ENCODE measurements around the gene NR2F1-AS1. TPM values are rescaled to one million over a fixed set of nuclear protein-coding genes. Genes with fewer than 3 reads are reported as not detected.
"Not testable (repeated sequence)": the region's sequence is repeated elsewhere in the genome, so short reads cannot be mapped to it uniquely, and the experiment has no call there.

NR2F1-AS1 gene
- total RNA-seq, 1 experiment from 2014 or later: 1.7 TPM

- H4K20me1 ChIP-seq (ENCODE audit: insufficient read depth, low read depth, low read length): no peaks in the 10 kb centered on the region
- 0 out of 2 replicates have a peak, but pooled peaks cover 2% of the 10 kb centered on the region for H3K27me3 ChIP-seq (ENCODE audit: low read length)
- no peak overlapping the region for H3K4me2 ChIP-seq (ENCODE audit: low read depth, low read length, poor library complexity, severe bottlenecking)
- H3K27ac ChIP-seq (ENCODE audit: low read length): no peak overlapping the region
- no peak overlapping the region for H2AFZ ChIP-seq (ENCODE audit: low read length)
- H3K9me2 ChIP-seq (replicated peaks; ENCODE audit: insufficient read depth, low read length): no peaks in the 10 kb centered on the region
- no peaks in the 10 kb centered on the region for H3K4me1 ChIP-seq (ENCODE audit: low read length)
- H3K9ac ChIP-seq (ENCODE audit: low read length): no peak overlapping the region
- H3K4me3 ChIP-seq (ENCODE audit: low read length): no peak overlapping the region
- no peaks in the 10 kb centered on the region for H3K79me2 ChIP-seq (ENCODE audit: low read length)
- DNase-seq: no peak
- no peaks in the 10 kb centered on the region for H3K36me3 ChIP-seq (ENCODE audit: insufficient read depth, low read length)
- no peaks in the 10 kb centered on the region for H3K9me3 ChIP-seq (ENCODE audit: low read length)
Measured at GRCh38 chr5:93403141-93403928, 177.7 kb downstream of the NR2F1-AS1 start.

DNA sequence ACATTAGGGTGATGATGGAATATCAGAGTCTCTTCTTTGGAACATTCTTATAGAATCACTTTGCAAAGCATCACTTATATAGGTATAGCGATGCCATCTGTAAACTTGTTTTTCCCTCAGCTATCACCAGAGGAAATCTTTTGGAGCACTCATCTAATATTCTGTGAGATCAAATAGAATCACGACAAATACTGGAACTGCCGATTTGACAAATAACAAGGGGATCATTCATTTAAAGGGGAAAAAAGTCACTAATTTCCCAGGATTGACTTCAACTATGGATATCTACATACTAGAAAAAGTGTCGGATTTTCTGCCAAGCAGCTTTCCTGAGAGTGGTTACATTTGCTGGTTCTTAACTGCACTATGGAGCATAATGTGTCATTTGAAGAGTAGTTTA, 178.6 kb downstream of the NR2F1-AS1 start:
- no peaks in the 10 kb centered on the region for H3K79me2 ChIP-seq (ENCODE audit: low read length)
- H2AFZ ChIP-seq (ENCODE audit: low read length): no peak overlapping the region
- H3K4me1 ChIP-seq (ENCODE audit: low read length): no peaks in the 10 kb centered on the region
- no peak overlapping the region for H3K4me3 ChIP-seq (ENCODE audit: low read length)
- no peaks in the 10 kb centered on the region for H3K36me3 ChIP-seq (ENCODE audit: insufficient read depth, low read length)
- DNase-seq: no peak
- 0 out of 2 replicates have a peak, but pooled peaks cover 2% of the 10 kb centered on the region for H3K27me3 ChIP-seq (ENCODE audit: low read length)
- no peaks in the 10 kb centered on the region for H4K20me1 ChIP-seq (ENCODE audit: insufficient read depth, low read depth, low read length)
- peaks cover 5% of the 10 kb centered on the region; the same call in 1 of the 2 replicates for H3K9me3 ChIP-seq (ENCODE audit: low read length)
- H3K9me2 ChIP-seq (replicated peaks; ENCODE audit: insufficient read depth, low read length): no peaks in the 10 kb centered on the region
- H3K27ac ChIP-seq (ENCODE audit: low read length): no peak overlapping the region
- H3K9ac ChIP-seq (ENCODE audit: low read length): no peak overlapping the region
- no peak overlapping the region for H3K4me2 ChIP-seq (ENCODE audit: low read depth, low read length, poor library complexity, severe bottlenecking)

DNA sequence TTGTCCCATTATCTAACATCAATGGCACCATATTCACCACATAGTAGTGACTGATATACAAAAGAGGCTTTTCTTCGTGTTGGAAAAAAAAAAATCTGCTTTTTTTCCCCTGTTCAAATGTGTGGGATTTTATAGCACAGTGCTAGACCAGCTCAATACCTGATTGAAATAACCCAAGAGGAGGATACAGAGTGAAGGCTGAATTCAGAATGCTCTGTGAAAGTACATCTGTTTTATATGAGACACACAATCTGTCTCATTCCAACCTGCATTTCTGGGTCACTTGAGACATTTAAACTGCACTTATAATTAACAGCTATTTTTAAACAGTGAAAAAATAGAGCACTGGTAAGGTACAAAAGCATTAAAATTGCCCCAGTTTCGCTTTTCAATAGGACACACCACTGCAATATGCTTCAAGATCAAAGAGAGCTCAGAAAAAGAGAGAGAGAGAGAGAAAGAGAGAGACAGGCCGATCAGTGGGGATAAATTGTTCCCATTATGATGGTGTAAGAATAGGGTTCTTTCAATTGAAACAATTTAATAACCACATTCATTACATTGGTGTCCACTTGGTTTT, 179.3 kb downstream of the NR2F1-AS1 start:
- Histone ChIP-seq H4K20me1 (ENCODE audit: insufficient read depth, low read depth, low read length) (no peaks in the 10 kb centered on the region), H3K27ac (ENCODE audit: low read length) (no peak overlapping the region), H3K36me3 (ENCODE audit: insufficient read depth, low read length) (no peaks in the 10 kb centered on the region), H3K9ac (ENCODE audit: low read length) (no peak overlapping the region), H3K4me1 (ENCODE audit: low read length) (no peaks in the 10 kb centered on the region), H3K9me2 (replicated peaks; ENCODE audit: insufficient read depth, low read length) (no peaks in the 10 kb centered on the region), H3K79me2 (ENCODE audit: low read length) (no peaks in the 10 kb centered on the region), H3K27me3 (ENCODE audit: low read length) (0 out of 2 replicates have a peak, but pooled peaks cover 2% of the 10 kb centered on the region), H2AFZ (ENCODE audit: low read length) (no peak overlapping the region), H3K4me3 (ENCODE audit: low read length) (no peak overlapping the region), H3K4me2 (ENCODE audit: low read depth, low read length, poor library complexity, severe bottlenecking) (no peak overlapping the region), H3K9me3 (ENCODE audit: low read length) (peaks cover 8% of the 10 kb centered on the region)
- DNase-seq: no peak

- Histone ChIP-seq H3K27ac (ENCODE audit: low read length) (no peak overlapping the region), H3K4me2 (ENCODE audit: low read depth, low read length, poor library complexity, severe bottlenecking) (no peak overlapping the region), H3K4me3 (ENCODE audit: low read length) (no peak overlapping the region), H3K9me2 (replicated peaks; ENCODE audit: insufficient read depth, low read length) (no peaks in the 10 kb centered on the region), H3K36me3 (ENCODE audit: insufficient read depth, low read length) (no peaks in the 10 kb centered on the region), H3K4me1 (ENCODE audit: low read length) (no peaks in the 10 kb centered on the region), H2AFZ (ENCODE audit: low read length) (no peak overlapping the region), H3K27me3 (ENCODE audit: low read length) (0 out of 2 replicates have a peak, but pooled peaks cover 2% of the 10 kb centered on the region), H3K9me3 (ENCODE audit: low read length) (peaks cover 8% of the 10 kb centered on the region), H4K20me1 (ENCODE audit: insufficient read depth, low read depth, low read length) (no peaks in the 10 kb centered on the region), H3K9ac (ENCODE audit: low read length) (no peak overlapping the region), H3K79me2 (ENCODE audit: low read length) (no peaks in the 10 kb centered on the region)
- DNase-seq: no peak
Measured at GRCh38 chr5:93399675-93400074, 181.3 kb downstream of the NR2F1-AS1 start.

- Histone ChIP-seq H3K9me3 (ENCODE audit: low read length) (peaks cover 8% of the 10 kb centered on the region), H3K4me1 (ENCODE audit: low read length) (no peaks in the 10 kb centered on the region), H3K9me2 (replicated peaks; ENCODE audit: insufficient read depth, low read length) (no peaks in the 10 kb centered on the region), H3K4me3 (ENCODE audit: low read length) (no peak overlapping the region), H3K9ac (ENCODE audit: low read length) (no peak overlapping the region), H3K36me3 (ENCODE audit: insufficient read depth, low read length) (no peaks in the 10 kb centered on the region), H3K27me3 (ENCODE audit: low read length) (no peaks in the 10 kb centered on the region), H2AFZ (ENCODE audit: low read length) (no peak overlapping the region), H4K20me1 (ENCODE audit: insufficient read depth, low read depth, low read length) (no peaks in the 10 kb centered on the region), H3K27ac (ENCODE audit: low read length) (no peak overlapping the region), H3K79me2 (ENCODE audit: low read length) (no peaks in the 10 kb centered on the region), H3K4me2 (ENCODE audit: low read depth, low read length, poor library complexity, severe bottlenecking) (no peak overlapping the region)
- no peak for DNase-seq
Measured at GRCh38 chr5:93395971-93396379, 185.0 kb downstream of the NR2F1-AS1 start.

DNA sequence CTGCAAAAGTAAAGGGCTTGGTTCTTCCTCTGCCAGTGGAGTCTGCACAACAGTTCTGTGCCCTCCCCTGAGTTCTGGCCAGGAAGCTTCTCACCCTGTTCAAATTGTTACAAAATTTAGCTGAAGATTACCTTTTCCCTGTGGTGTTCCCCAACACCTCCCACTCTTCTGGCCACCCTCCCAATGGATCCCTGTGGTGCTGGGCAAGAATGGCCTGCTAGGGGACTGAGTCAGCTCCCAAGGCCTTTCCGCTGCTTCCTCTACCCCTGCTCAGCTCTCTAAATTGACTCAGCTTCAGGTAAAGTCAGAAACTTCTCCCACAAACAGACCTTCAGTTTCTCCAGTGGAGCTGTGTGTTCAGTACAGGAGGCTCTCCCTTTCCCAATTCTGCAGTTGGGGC, 186.0 kb downstream of the NR2F1-AS1 start:
- H2AFZ ChIP-seq (ENCODE audit: low read length): no peak overlapping the region
- H3K4me2 ChIP-seq (ENCODE audit: low read depth, low read length, poor library complexity, severe bottlenecking): no peak overlapping the region
- H3K9ac ChIP-seq (ENCODE audit: low read length): no peak overlapping the region
- peaks cover 8% of the 10 kb centered on the region for H3K9me3 ChIP-seq (ENCODE audit: low read length)
- DNase-seq: no peak
- H3K27ac ChIP-seq (ENCODE audit: low read length): no peak overlapping the region
- no peak overlapping the region for H3K4me3 ChIP-seq (ENCODE audit: low read length)
- H3K4me1 ChIP-seq (ENCODE audit: low read length): no peaks in the 10 kb centered on the region
- H3K27me3 ChIP-seq (ENCODE audit: low read length): no peaks in the 10 kb centered on the region
- H3K36me3 ChIP-seq (ENCODE audit: insufficient read depth, low read length): no peaks in the 10 kb centered on the region
- no peaks in the 10 kb centered on the region for H3K9me2 ChIP-seq (replicated peaks; ENCODE audit: insufficient read depth, low read length)
- no peaks in the 10 kb centered on the region for H3K79me2 ChIP-seq (ENCODE audit: low read length)
- no peaks in the 10 kb centered on the region for H4K20me1 ChIP-seq (ENCODE audit: insufficient read depth, low read depth, low read length)

- H3K27ac ChIP-seq (ENCODE audit: low read length): no peak overlapping the region
- no peak overlapping the region for H2AFZ ChIP-seq (ENCODE audit: low read length)
- H3K9ac ChIP-seq (ENCODE audit: low read length): no peak overlapping the region
- no peaks in the 10 kb centered on the region for H4K20me1 ChIP-seq (ENCODE audit: insufficient read depth, low read depth, low read length)
- H3K27me3 ChIP-seq (ENCODE audit: low read length): no peaks in the 10 kb centered on the region
- H3K36me3 ChIP-seq (ENCODE audit: insufficient read depth, low read length): no peaks in the 10 kb centered on the region
- no peaks in the 10 kb centered on the region for H3K9me2 ChIP-seq (replicated peaks; ENCODE audit: insufficient read depth, low read length)
- no peak overlapping the region for H3K4me3 ChIP-seq (ENCODE audit: low read length)
- H3K4me2 ChIP-seq (ENCODE audit: low read depth, low read length, poor library complexity, severe bottlenecking): no peak overlapping the region
- H3K79me2 ChIP-seq (ENCODE audit: low read length): no peaks in the 10 kb centered on the region
- H3K4me1 ChIP-seq (ENCODE audit: low read length): no peaks in the 10 kb centered on the region
- no peak for DNase-seq
- H3K9me3 ChIP-seq (ENCODE audit: low read length): peaks cover 8% of the 10 kb centered on the region
Measured at GRCh38 chr5:93394301-93394700, 186.7 kb downstream of the NR2F1-AS1 start.

GRCh38 chr5:93391169-93391568, 189.8 kb downstream of the NR2F1-AS1 start:
- H3K9ac ChIP-seq (ENCODE audit: low read length); H4K20me1 ChIP-seq (ENCODE audit: insufficient read depth, low read depth, low read length); H3K36me3 ChIP-seq (ENCODE audit: insufficient read depth, low read length); H3K79me2 ChIP-seq (ENCODE audit: low read length); H3K4me1 ChIP-seq (ENCODE audit: low read length); H3K4me3 ChIP-seq (ENCODE audit: low read length); DNase-seq; H3K27me3 ChIP-seq (ENCODE audit: low read length); H3K9me2 ChIP-seq (replicated peaks; ENCODE audit: insufficient read depth, low read length); H3K9me3 ChIP-seq (ENCODE audit: low read length); H3K4me2 ChIP-seq (ENCODE audit: low read depth, low read length, poor library complexity, severe bottlenecking); H2AFZ ChIP-seq (ENCODE audit: low read length); H3K27ac ChIP-seq (ENCODE audit: low read length): not testable (repeated sequence)
